Lung (tissue), 10 donors: ENCODE measurements around the gene SPATA31C2. TPM values are rescaled to one million over a fixed set of nuclear protein-coding genes. Genes with fewer than 3 reads are reported as not detected.
"Not testable (repeated sequence)": the region's sequence is repeated elsewhere in the genome, so short reads cannot be mapped to it uniquely, and the experiment has no call there.

Source experiments
- ATAC-seq: fragments of 200-7000 bp; cut with Tn5 transposase; one replicate; pipeline ENCODE4 v1.9.1; 2020; ENCODE audit warnings: moderate number of reproducible peaks; ENCODE audit not compliant: insufficient read depth, low FRiP score
- DNase-seq, 3 donors: peaks; one replicate each; pipeline ENCODE4 v3.0.0-alpha.2; 2013 to 2017
- H3K27ac ChIP-seq, 2 donors: one replicate each; pipeline ENCODE4 v1.5.1; 2013; ENCODE audit warnings: mild to moderate bottlenecking in 2 of 2, moderate library complexity in 2 of 2, control low read depth in 1 of 2, inconsistent platforms in 1 of 2, low read depth in 1 of 2, low read length in 1 of 2
- H3K27me3 ChIP-seq, 3 donors: one replicate each; pipeline ENCODE4 v1.5.1; 2013; ENCODE audit warnings: low read length in 2 of 3; ENCODE audit not compliant: control insufficient read depth in 3 of 3, insufficient read depth in 3 of 3
- H3K36me3 ChIP-seq, 4 donors: one replicate each; pipeline ENCODE4 v1.5.1; 2013; ENCODE audit warnings: low read length in 4 of 4, mild to moderate bottlenecking in 1 of 4, moderate library complexity in 1 of 4; ENCODE audit not compliant: control insufficient read depth in 4 of 4, insufficient read depth in 4 of 4
- H3K4me1 ChIP-seq, 5 donors: one replicate each; pipeline ENCODE4 v1.5.1; 2013; ENCODE audit warnings: low read length in 5 of 5, mild to moderate bottlenecking in 2 of 5, moderate library complexity in 1 of 5; ENCODE audit not compliant: control insufficient read depth in 5 of 5, insufficient read depth in 5 of 5
- H3K4me3 ChIP-seq: one replicate; pipeline ENCODE4 v1.5.1; 2013; ENCODE audit warnings: mild to moderate bottlenecking, control low read depth, moderate library complexity
- H3K9ac ChIP-seq, 2 donors: one replicate each; pipeline ENCODE4 v1.5.1; 2013; ENCODE audit warnings: low read length in 2 of 2, control low read depth in 1 of 2; ENCODE audit not compliant: insufficient read depth in 1 of 2
- H3K9me3 ChIP-seq, 4 donors: one replicate each; pipeline ENCODE4 v1.5.1; 2013; ENCODE audit warnings: low read length in 3 of 4, mild to moderate bottlenecking in 1 of 4, moderate library complexity in 1 of 4; ENCODE audit not compliant: control insufficient read depth in 4 of 4, insufficient read depth in 3 of 4
- WGBS, 2 donors: extraction: QIAGEN DNeasy Blood & Tissue Kit; methylation state at CpG; one replicate each; pipeline ENCODE4 v1.1.7; 2013; 5-methylcytosine and 5-hydroxymethylcytosine counted together
- polyA plus RNA-seq, 2 donors: library from polyadenylated mRNA; stranded (reverse); fragments of 200-250 nt; gene quantifications; one replicate each; pipeline ENCODE4 v1.2.1, GENCODE V29; 2013
- total RNA-seq, 2 donors: library from RNA; depleted of rRNA in 1 of 2; stranded (reverse); fragments of >200 nt in 1 of 2; gene quantifications; one replicate each; pipeline ENCODE4 v1.2.1, GENCODE V29; 2014 to 2021
- donor health status: Bipolar disorder and iron deficiency.
- donor health status: healthy.
- donor health status: DM: yes; HTN: yes; CAD: no.

Gene SPATA31C2
- total and polyA plus RNA-seq, 4 donors, result not detected

DNA sequence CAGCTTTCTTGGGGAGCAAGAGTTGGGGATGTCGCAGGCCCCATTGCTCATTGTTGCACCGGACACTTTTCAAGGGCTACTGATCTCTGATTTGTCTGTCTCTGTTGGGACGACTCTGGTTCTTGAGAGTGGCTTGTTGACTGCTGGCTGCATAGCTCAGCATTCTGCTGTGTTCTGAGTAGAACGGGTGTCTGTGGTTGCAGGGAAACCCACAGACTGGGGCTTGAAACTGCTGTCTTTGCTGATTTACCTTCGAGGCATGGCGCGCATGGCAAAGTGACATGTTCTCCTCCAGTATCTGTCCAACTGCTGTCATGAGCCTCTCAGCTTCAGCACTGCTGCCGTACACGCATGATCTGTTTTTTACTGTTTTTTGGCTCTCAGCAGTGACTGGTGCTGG lies 8.7 kb downstream of the SPATA31C2 start:
- 66 to 72% methylated on average over 8 to 9 of the region's 9 CpGs for WGBS, 2 donors

DNA sequence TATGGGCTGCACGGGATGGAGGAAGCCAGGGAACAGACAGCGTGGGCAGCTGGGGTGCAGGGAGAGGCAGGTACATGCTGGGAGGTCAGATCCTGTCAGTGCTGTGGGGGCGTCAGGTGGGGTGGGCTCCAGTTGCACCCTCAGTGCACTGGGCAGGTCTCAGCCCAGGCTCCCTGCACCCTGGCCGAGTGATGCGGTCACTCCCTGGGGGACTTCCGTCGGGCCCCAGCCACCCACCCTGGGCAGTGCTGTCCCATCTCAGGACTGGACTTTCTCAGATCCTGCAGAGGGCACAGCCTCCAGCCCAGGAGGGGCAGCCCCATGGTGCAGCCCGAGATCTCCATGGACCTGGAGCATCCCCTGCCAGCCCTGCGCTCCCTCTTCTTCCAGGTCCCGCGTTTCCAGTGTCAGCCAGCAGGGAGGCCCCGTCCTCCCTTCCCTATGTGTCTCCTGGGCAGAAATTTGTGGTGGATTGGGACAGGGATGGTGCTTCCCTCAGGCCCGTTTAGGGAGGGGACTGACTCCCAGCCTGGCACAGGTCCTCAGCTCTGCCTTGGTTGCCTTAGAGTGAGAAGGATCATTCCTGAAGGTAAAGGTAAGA lies 10.5 kb downstream of the SPATA31C2 start:
- not testable (repeated sequence) for H3K4me1 ChIP-seq, H3K9me3 ChIP-seq, H3K4me3 ChIP-seq, H3K9ac ChIP-seq, H3K36me3 ChIP-seq, H3K27me3 ChIP-seq, ATAC-seq, H3K27ac ChIP-seq, DNase-seq
- 96 to 98% methylated on average over 11 to 13 of the region's 13 CpGs for WGBS, 2 donors

More for the DNA sequence above, 8.7 kb downstream of the SPATA31C2 start:
- ATAC-seq, H3K4me3 ChIP-seq, H3K9me3 ChIP-seq, H3K27me3 ChIP-seq, H3K36me3 ChIP-seq, H3K27ac ChIP-seq, H3K4me1 ChIP-seq, DNase-seq, H3K9ac ChIP-seq: not testable (repeated sequence)

DNA sequence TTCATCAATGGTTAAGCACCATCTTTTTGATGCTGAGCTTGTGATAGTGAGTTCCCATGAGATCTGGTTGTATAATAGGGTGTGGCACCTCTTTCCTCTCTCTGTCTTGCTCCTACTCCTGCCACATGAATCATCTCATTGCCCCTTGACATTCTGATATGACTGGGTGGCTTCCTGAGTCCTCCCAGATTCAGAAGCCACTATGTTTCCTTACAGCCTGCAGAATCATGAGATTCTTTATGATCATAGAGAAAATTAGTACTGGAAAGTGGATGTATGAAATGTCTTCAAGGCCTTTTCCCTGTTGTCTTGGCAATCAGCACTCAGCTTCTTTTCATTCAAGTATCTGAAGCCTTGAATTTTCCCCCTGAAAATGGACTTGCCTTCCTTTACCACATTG lies 14.9 kb downstream of the SPATA31C2 start:
- H3K4me1 ChIP-seq, H3K4me3 ChIP-seq, H3K27me3 ChIP-seq, H3K9me3 ChIP-seq, H3K36me3 ChIP-seq, H3K9ac ChIP-seq, ATAC-seq, DNase-seq, H3K27ac ChIP-seq: not testable (repeated sequence)

DNA sequence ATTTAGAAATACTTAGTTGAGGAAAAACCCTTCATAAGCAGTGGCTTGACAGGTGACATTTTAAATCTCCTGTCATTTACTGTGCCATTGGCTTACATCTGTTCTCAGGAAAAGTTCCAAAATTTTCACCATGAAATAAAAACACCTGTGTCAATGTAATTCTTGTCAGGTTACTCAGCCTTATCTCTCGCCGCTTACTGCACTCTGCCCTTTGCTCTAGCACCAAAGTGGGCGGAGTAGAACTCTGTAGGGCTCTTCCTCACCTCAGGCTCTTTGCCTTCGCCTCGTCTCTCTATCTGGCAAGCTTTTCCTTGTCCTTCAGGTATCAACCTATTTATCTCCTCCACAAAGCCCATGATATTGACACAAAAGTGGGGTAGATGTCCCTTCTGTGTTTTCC lies 20.2 kb downstream of the SPATA31C2 start:
- not testable (repeated sequence) for DNase-seq, H3K4me1 ChIP-seq, H3K27ac ChIP-seq, ATAC-seq, H3K9ac ChIP-seq, H3K27me3 ChIP-seq, H3K4me3 ChIP-seq, H3K9me3 ChIP-seq, H3K36me3 ChIP-seq
- 78 to 97% methylated on average over 5 of the region's 5 CpGs for WGBS, 2 donors

DNA sequence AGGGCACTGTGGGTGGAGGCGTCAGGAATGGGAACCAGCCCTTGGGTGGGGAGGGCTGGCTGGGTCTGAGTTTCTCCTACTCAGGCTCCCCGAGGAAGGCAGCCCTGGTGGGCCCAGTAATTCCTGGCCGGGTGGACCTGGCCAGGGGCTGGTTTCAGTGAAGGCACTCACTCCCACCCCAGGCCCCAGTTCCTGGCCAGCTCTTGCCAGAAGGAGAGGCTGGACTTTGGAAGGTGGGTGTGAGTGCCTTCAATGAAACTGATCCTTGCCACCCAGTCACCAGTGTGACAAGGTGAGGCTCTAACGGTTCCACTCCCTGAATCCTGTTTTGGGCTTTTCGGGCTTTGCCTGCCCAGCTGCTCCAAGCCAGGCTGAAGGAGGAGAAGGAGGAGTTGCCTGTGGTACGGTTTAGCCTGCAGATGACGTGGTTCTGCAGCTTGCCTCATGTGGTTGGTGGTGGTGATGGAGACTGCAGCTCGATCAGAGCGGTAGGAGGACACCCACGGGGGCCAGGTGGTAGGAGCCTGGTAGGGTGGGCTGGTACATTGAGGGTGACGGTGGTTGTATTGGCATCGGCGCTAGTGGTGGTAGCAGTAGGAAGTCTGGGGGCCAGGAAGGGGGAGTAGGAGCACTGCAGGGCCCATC lies 23.2 kb downstream of the SPATA31C2 start:
- H3K4me3 ChIP-seq, H3K4me1 ChIP-seq, H3K36me3 ChIP-seq, H3K9me3 ChIP-seq, H3K9ac ChIP-seq, DNase-seq, H3K27me3 ChIP-seq, H3K27ac ChIP-seq, ATAC-seq: not testable (repeated sequence)
- 82 to 90% methylated on average over 10 to 13 of the region's 13 CpGs for WGBS, 2 donors

DNA sequence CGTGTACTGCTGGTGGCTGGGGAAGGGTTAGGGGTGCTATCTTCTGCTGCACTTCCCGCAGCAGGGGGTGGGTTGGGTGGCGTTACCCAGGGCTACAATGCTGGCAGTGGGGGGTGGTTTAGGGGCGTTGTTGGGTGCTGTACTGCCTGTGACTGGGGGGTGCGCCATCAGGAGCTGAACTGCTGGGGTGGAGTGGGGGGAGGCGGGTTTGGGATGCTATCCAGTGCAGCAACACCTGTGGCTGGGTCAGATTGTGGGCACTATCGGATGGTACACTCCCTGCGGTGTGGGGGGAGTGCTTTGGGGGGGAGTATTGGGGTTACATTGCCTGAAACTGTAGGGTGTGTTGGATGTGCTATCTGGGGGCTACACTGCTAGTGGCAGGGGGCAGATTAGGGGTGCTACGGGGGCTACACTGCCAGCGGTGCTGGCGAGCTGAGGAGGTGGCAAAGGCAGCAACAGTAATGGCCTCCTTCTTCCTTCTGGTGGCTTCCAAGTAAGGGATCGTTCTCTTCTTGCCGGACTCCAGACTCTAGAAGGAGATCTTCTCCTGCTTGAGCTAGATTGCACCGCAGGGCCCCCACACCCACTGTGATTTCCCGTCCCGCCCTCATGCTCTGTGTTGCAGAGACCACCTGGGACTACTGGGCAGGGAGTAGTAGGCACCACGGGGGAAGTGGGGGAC lies 23.9 kb downstream of the SPATA31C2 start:
- not testable (repeated sequence) for DNase-seq, H3K4me1 ChIP-seq, H3K4me3 ChIP-seq, ATAC-seq, H3K27ac ChIP-seq, H3K27me3 ChIP-seq, H3K36me3 ChIP-seq, H3K9me3 ChIP-seq, H3K9ac ChIP-seq
- 76 to 93% methylated on average over 14 to 17 of the region's 17 CpGs for WGBS, 2 donors

DNA sequence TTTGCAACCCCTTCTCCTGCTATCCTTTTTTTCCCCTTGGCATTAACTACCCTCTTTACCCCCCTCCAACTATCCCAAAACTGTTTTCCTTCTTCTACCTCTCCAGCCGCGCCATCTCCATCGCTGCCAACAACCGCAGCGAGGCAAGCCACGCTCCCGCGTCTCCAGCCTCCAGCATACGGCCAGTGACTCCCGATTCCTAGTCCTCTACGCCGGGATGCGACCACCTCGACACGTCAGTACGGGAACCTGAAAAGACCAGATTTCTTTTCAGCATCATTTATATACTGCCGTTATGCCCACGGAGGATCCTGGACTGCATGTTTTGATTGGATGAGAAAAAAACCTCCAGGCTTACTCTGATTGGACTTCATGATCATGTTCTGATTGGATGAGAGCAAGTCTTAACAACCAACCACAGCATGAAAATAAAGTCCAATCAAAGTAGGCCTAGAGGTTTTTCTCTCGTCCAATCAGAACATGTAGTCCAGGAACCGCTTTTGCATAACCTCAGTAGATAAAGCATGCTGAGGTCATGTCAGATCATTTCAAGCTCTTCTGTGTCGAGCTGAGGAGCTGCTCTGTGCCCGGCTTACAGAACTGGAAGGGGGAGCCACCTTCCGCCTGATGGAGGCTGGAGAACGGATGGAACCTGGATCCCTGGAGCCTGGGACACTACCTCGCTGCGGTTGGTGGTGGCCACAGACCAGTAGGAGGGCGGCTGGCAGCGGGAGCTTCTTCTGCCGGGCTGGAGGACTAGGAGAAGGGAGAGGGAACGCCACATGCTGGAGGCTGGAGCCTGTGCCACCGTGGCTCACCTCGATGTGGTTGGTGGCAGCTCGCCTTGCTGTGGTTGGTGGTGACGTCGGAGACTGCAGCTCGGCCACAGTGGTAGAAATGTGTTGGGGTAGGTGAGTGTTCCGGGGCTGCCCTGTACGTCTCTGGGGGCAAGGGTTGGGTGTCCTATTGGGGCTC lies 24.8 kb downstream of the SPATA31C2 start:
- H3K27me3 ChIP-seq, H3K9me3 ChIP-seq, DNase-seq, ATAC-seq, H3K27ac ChIP-seq, H3K36me3 ChIP-seq, H3K4me3 ChIP-seq, H3K9ac ChIP-seq, H3K4me1 ChIP-seq: not testable (repeated sequence)
- 92 to 95% methylated on average over 31 to 38 of the region's 38 CpGs for WGBS, 2 donors
